PFSK-1 (cell line): ENCODE measurements around the gene ST3GAL6.

Experiments used
- FOXP2 ChIP-seq: optimal IDR thresholded peaks from 2 replicates; pipeline ENCODE3; 2011; ENCODE audit warnings: borderline replicate concordance, control low read depth, inconsistent platforms; ENCODE audit not compliant: insufficient read depth; ENCODE audit errors: extremely low read length, extremely low read depth
- POLR2AphosphoS5 ChIP-seq: IDR thresholded peaks from 2 replicates; pipeline ENCODE4 v1.6.1; 2012; ENCODE audit warnings: low read depth, mild to moderate bottlenecking, control low read depth, low read length, moderate library complexity
- SIN3A ChIP-seq: IDR thresholded peaks from 2 replicates; pipeline ENCODE4 v1.6.1; 2012; ENCODE audit warnings: mild to moderate bottlenecking, low read length, moderate library complexity, borderline replicate concordance; ENCODE audit not compliant: insufficient read depth
- TAF1 ChIP-seq: IDR thresholded peaks from 2 replicates; pipeline ENCODE4 v1.6.1; 2012; ENCODE audit warnings: low read length, control low read depth, borderline replicate concordance; ENCODE audit not compliant: insufficient read depth
- TF ChIP-seq, protein P1 (sequence below), 2 experiments: IDR thresholded peaks; 2 replicates each; pipeline versions ENCODE4 v1.6.1 to v1.8.0; 2011 to 2012; ENCODE audit warnings: low read depth in 2 of 2, low read length in 2 of 2, control low read depth in 1 of 2, inconsistent platforms in 1 of 2, mild to moderate bottlenecking in 1 of 2, moderate library complexity in 1 of 2; ENCODE audit not compliant: insufficient read depth in 1 of 2

DNA sequence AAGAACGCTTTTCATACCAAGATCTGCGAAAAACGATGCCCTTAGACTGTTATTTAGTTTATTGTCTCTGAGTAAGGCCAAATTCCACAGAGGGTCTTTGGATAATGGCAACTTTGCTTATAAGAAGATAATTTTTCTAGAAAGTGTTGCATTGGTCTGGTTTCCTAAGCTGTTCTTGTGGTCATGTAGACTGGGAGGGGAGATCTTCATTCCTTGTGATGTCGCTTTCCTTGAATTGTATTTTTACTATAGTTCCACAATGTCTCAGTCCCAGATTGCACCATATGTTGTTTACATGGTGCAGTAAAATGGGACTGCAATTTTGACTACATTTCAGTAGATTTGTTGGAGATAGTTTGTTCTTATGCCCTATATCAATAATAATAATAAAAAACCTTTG is 28.8 kb upstream of the ST3GAL6 start:
- TF ChIP-seq POLR2AphosphoS5, result no peak
- TF ChIP-seq TAF1, result no peak
- TF ChIP-seq FOXP2, result no peak
- TF ChIP-seq SIN3A, result no peak
- TF ChIP-seq, protein P1, sequence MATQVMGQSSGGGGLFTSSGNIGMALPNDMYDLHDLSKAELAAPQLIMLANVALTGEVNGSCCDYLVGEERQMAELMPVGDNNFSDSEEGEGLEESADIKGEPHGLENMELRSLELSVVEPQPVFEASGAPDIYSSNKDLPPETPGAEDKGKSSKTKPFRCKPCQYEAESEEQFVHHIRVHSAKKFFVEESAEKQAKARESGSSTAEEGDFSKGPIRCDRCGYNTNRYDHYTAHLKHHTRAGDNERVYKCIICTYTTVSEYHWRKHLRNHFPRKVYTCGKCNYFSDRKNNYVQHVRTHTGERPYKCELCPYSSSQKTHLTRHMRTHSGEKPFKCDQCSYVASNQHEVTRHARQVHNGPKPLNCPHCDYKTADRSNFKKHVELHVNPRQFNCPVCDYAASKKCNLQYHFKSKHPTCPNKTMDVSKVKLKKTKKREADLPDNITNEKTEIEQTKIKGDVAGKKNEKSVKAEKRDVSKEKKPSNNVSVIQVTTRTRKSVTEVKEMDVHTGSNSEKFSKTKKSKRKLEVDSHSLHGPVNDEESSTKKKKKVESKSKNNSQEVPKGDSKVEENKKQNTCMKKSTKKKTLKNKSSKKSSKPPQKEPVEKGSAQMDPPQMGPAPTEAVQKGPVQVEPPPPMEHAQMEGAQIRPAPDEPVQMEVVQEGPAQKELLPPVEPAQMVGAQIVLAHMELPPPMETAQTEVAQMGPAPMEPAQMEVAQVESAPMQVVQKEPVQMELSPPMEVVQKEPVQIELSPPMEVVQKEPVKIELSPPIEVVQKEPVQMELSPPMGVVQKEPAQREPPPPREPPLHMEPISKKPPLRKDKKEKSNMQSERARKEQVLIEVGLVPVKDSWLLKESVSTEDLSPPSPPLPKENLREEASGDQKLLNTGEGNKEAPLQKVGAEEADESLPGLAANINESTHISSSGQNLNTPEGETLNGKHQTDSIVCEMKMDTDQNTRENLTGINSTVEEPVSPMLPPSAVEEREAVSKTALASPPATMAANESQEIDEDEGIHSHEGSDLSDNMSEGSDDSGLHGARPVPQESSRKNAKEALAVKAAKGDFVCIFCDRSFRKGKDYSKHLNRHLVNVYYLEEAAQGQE (IDR thresholded peaks at IDR 0.05; ENCODE audit: insufficient read depth in 1 of 2, low read depth in 2 of 2, low read length in 2 of 2), result no peak
